DOHH2 (cell line): Measurements from ENCODE around the gene SLC9C2.

Source experiments
- CTCF ChIP-seq: fragments of 200-600 bp; sonication (generic); IDR thresholded peaks from one replicate; pipeline ENCODE4 v1.5.1; 2014; ENCODE audit warnings: antibody characterized with exemption, mild to moderate bottlenecking, low read depth, low read length; ENCODE audit not compliant: poor library complexity, severe bottlenecking
- EZH2phosphoT487 ChIP-seq: fragments of 200-600 bp; sonication (generic); IDR thresholded peaks from 2 replicates; pipeline ENCODE4 v1.6.1; 2017; ENCODE audit warnings: borderline replicate concordance, mild to moderate bottlenecking, antibody characterized with exemption, low read length, moderate library complexity, mixed read lengths

GRCh38 chr1:173473599-173474011 lies 129.3 kb downstream of the SLC9C2 start:
- TF ChIP-seq CTCF (no peak), EZH2phosphoT487 (no peak)
